ELR (cell line): ENCODE measurements around the gene PAPSS2.
"Not testable (repeated sequence)": the region's sequence is repeated elsewhere in the genome, so short reads cannot be mapped to it uniquely, and the experiment has no call there.

Source experiments
- DNase-seq: peaks from one replicate; pipeline ENCODE4 v3.0.0-alpha.2; 2015; ENCODE audit warnings: low read depth

PAPSS2 gene

GRCh38 chr10:87659571-87660483 lies at the start of gene PAPSS2:
Gene PAPSS2, plus strand, starts transcription at chr10:87659878. Its CDS starts 104 bp downstream, at chr10:87659982.
- DNase-seq: peak; percentile 78

GRCh38 chr10:87611341-87611740 lies 48.3 kb upstream of the PAPSS2 start:
- DNase-seq: not testable (repeated sequence)

GRCh38 chr10:87612115-87612514 lies 47.6 kb upstream of the PAPSS2 start:
- DNase-seq: no peak

- no peak for DNase-seq
These were observed 45.9 kb upstream of the PAPSS2 start for GRCh38 chr10:87613751-87614150.

GRCh38 chr10:87615856-87616255 lies 43.8 kb upstream of the PAPSS2 start:
- no peak for DNase-seq

- DNase-seq: no peak
These were observed 42.2 kb upstream of the PAPSS2 start for GRCh38 chr10:87617503-87617902.

GRCh38 chr10:87618566-87619423 lies 40.9 kb upstream of the PAPSS2 start:
- no peak for DNase-seq

GRCh38 chr10:87619705-87620104 lies 40.0 kb upstream of the PAPSS2 start:
- no peak for DNase-seq

- DNase-seq: not testable (repeated sequence)
These were observed 38.2 kb upstream of the PAPSS2 start for GRCh38 chr10:87621440-87621839.

GRCh38 chr10:87622314-87623004 lies 37.2 kb upstream of the PAPSS2 start:
- DNase-seq: no peak

- DNase-seq: no peak
These were observed 36.5 kb upstream of the PAPSS2 start for GRCh38 chr10:87623191-87623590.

- DNase-seq: no peak
These were observed 34.0 kb upstream of the PAPSS2 start for GRCh38 chr10:87625661-87626060.

GRCh38 chr10:87626422-87626892 lies 33.2 kb upstream of the PAPSS2 start:
- no peak for DNase-seq

GRCh38 chr10:87630171-87630570 lies 29.5 kb upstream of the PAPSS2 start:
- no peak for DNase-seq

GRCh38 chr10:87632454-87632853 lies 27.2 kb upstream of the PAPSS2 start:
- DNase-seq: no peak

- peak; percentile 53 for DNase-seq
These were observed 25.4 kb upstream of the PAPSS2 start for GRCh38 chr10:87634311-87634710.

- peak; percentile 93 for DNase-seq
These were observed 24.0 kb upstream of the PAPSS2 start for GRCh38 chr10:87635498-87636312.

- peak; percentile 43 for DNase-seq
These were observed 23.3 kb upstream of the PAPSS2 start for GRCh38 chr10:87636313-87636915.

- no peak for DNase-seq
These were observed 20.2 kb upstream of the PAPSS2 start for GRCh38 chr10:87639493-87639892.

- DNase-seq: no peak
These were observed 19.6 kb upstream of the PAPSS2 start for GRCh38 chr10:87640043-87640442.

- DNase-seq: no peak
These were observed 17.2 kb upstream of the PAPSS2 start for GRCh38 chr10:87642486-87642885.
